Panc1 (cell line): ENCODE results near the gene CORO2B.

Experiments
- POLR2AphosphoS5 ChIP-seq: IDR thresholded peaks from 2 replicates; pipeline ENCODE4 v1.6.1; 2012; ENCODE audit warnings: mild to moderate bottlenecking, low read depth, low read length, moderate library complexity
- TCF7L2 ChIP-seq: IDR thresholded peaks from 2 replicates; pipeline ENCODE4 v1.6.1; 2011; ENCODE audit warnings: mild to moderate bottlenecking, low read depth, low read length, inconsistent platforms
- TF ChIP-seq, protein P1 (sequence below): fragments of 450-650 bp; IDR thresholded peaks from 2 replicates; pipeline ENCODE4 v1.5.1; 2017; ENCODE audit warnings: mild to moderate bottlenecking

DNA sequence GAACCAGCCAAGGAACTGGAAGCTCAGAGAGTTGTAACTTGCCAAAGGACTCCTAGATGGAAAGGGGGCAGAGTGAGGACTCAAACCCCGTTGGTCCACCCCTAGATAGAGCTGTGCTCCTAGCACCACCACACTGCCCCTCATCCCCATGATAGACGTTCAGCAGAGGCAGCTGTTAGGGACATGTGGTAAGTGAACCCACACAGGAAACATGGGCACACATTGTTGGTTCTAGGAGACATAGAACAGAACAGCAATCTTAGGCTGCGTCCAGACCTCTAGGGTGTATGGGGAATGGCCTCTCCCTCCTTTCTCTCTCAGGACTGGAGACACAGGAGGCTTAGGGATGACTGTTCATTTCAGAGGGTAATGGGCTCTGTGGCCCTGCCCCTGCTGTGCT lies 139.2 kb downstream of the CORO2B start:
- TF ChIP-seq POLR2AphosphoS5, result no peak
- no peak for TF ChIP-seq TCF7L2
- TF ChIP-seq, protein P1, sequence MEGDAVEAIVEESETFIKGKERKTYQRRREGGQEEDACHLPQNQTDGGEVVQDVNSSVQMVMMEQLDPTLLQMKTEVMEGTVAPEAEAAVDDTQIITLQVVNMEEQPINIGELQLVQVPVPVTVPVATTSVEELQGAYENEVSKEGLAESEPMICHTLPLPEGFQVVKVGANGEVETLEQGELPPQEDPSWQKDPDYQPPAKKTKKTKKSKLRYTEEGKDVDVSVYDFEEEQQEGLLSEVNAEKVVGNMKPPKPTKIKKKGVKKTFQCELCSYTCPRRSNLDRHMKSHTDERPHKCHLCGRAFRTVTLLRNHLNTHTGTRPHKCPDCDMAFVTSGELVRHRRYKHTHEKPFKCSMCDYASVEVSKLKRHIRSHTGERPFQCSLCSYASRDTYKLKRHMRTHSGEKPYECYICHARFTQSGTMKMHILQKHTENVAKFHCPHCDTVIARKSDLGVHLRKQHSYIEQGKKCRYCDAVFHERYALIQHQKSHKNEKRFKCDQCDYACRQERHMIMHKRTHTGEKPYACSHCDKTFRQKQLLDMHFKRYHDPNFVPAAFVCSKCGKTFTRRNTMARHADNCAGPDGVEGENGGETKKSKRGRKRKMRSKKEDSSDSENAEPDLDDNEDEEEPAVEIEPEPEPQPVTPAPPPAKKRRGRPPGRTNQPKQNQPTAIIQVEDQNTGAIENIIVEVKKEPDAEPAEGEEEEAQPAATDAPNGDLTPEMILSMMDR, result no peak
